Measurements from ENCODE around the gene BAIAP2L1.

Gene BAIAP2L1

GRCh38 chr7:98289333-98289875 is 111.5 kb downstream of the BAIAP2L1 start:
- DNase-seq: no peak

GRCh38 chr7:98288064-98288823 is 112.6 kb downstream of the BAIAP2L1 start:
- DNase-seq: no peak

GRCh38 chr7:98287486-98287959 is 113.4 kb downstream of the BAIAP2L1 start:
- DNase-seq: peak in 1 of 2 experiments; percentile 54

GRCh38 chr7:98286701-98287485 is 114.0 kb downstream of the BAIAP2L1 start:
- DNase-seq: no peak

- DNase-seq: no peak
Measured at GRCh38 chr7:98286093-98286539, 114.8 kb downstream of the BAIAP2L1 start.

GRCh38 chr7:98285157-98286092 is 115.5 kb downstream of the BAIAP2L1 start:
- no peak for DNase-seq

- DNase-seq: no peak
Measured at GRCh38 chr7:98284335-98285036, 116.4 kb downstream of the BAIAP2L1 start.

GRCh38 chr7:98283887-98284222 is 117.0 kb downstream of the BAIAP2L1 start:
- no peak for DNase-seq

- no peak for DNase-seq
Measured at GRCh38 chr7:98283127-98283886, 117.6 kb downstream of the BAIAP2L1 start.

GRCh38 chr7:98282703-98283102 is 118.2 kb downstream of the BAIAP2L1 start:
- no peak for DNase-seq

- no peak for DNase-seq
Measured at GRCh38 chr7:98281757-98282606, 118.9 kb downstream of the BAIAP2L1 start.

GRCh38 chr7:98280791-98281756 is 119.8 kb downstream of the BAIAP2L1 start, which contains the start of gene BRI3:
Gene BRI3, plus strand, starts transcription at chr7:98281686. Its CDS starts 110 bp downstream, at chr7:98281796.
- DNase-seq: peak; percentile 88 to 94

GRCh38 chr7:98280296-98280695 is 120.6 kb downstream of the BAIAP2L1 start:
- DNase-seq: no peak

- DNase-seq: peak in 1 of 2 experiments; percentile 54
Measured at GRCh38 chr7:98278936-98279335, 122.0 kb downstream of the BAIAP2L1 start.

- DNase-seq: no peak
Measured at GRCh38 chr7:98278408-98278807, 122.5 kb downstream of the BAIAP2L1 start.

GRCh38 chr7:98276241-98276761 is 124.6 kb downstream of the BAIAP2L1 start:
- DNase-seq: no peak

- no peak for DNase-seq
Measured at GRCh38 chr7:98267303-98267702, 133.6 kb downstream of the BAIAP2L1 start.

- no peak for DNase-seq
Measured at GRCh38 chr7:98266840-98267239, 134.1 kb downstream of the BAIAP2L1 start.
